Smooth muscle cell (in vitro differentiated cells): ENCODE data around the gene ZNF503. TPM values are rescaled to one million over a fixed set of nuclear protein-coding genes. Genes with fewer than 3 reads are reported as not detected.
A peak's percentile ranks its signal among the peaks of the same experiment; 100 is the strongest.

ENCODE experiments used
- DNase-seq: peaks from one replicate; lab custom pipeline; 2025; ENCODE audit not compliant: unreplicated experiment; lab: John Stamatoyannopoulos, UW
- H2AFZ ChIP-seq: fragments of 200-600 bp; sonication (generic); 2 replicates; pipeline ENCODE4 v1.6.0; 2016; ENCODE audit warnings: antibody characterized with exemption, low read depth, mild to moderate bottlenecking
- H3F3A ChIP-seq: fragments of 200-600 bp; sonication (generic); 2 replicates; pipeline ENCODE4 v1.6.0; 2017; ENCODE audit warnings: antibody characterized with exemption, low read depth
- H3K27ac ChIP-seq: fragments of 200-600 bp; sonication (generic); 2 replicates; pipeline ENCODE4 v1.5.1; 2016; ENCODE audit warnings: low read depth, mild to moderate bottlenecking
- H3K27me3 ChIP-seq: fragments of 200-600 bp; sonication (generic); 2 replicates; pipeline ENCODE4 v1.6.1; 2016; ENCODE audit warnings: low read depth, mild to moderate bottlenecking
- H3K36me3 ChIP-seq: fragments of 200-600 bp; sonication (generic); 2 replicates; pipeline ENCODE4 v1.5.1; 2016; ENCODE audit warnings: low read depth
- H3K4me1 ChIP-seq: fragments of 200-600 bp; sonication (generic); 2 replicates; pipeline ENCODE4 v1.5.1; 2016; ENCODE audit warnings: low read depth
- H3K4me2 ChIP-seq: fragments of 200-600 bp; sonication (generic); 2 replicates; pipeline ENCODE4 v1.6.0; 2016; ENCODE audit warnings: mild to moderate bottlenecking
- H3K4me3 ChIP-seq: fragments of 200-600 bp; sonication (generic); 2 replicates; pipeline ENCODE4 v1.5.1; 2016; ENCODE audit warnings: mild to moderate bottlenecking
- H3K79me2 ChIP-seq: fragments of 200-600 bp; sonication (generic); 2 replicates; pipeline ENCODE4 v1.6.0; 2016; ENCODE audit warnings: low read depth, mild to moderate bottlenecking
- H3K9ac ChIP-seq: fragments of 200-600 bp; sonication (generic); 2 replicates; pipeline ENCODE4 v1.6.0; 2016; ENCODE audit warnings: low read depth
- H3K9me3 ChIP-seq: fragments of 200-600 bp; sonication (generic); replicated peaks from 2 replicates; pipeline ENCODE4 v1.5.1; 2016; ENCODE audit warnings: low read depth
- H4K20me1 ChIP-seq: fragments of 200-600 bp; sonication (generic); 2 replicates; pipeline ENCODE4 v1.6.0; 2016; ENCODE audit warnings: low read depth
- WGBS: methylation state at CpG from one replicate; pipeline ENCODE4 v1.1.7; 2016; ENCODE audit warnings: low lambda C conversion rate; 5-methylcytosine and 5-hydroxymethylcytosine counted together
- polyA plus RNA-seq: library from polyadenylated mRNA; unstranded; fragments of >200 nt; fragmentation: Nextera tagmentation; extraction: Ambion mirVana; gene quantifications from 2 replicates; pipeline ENCODE4 v1.2.1, GENCODE V29; 2016
- total RNA-seq: library from RNA; depleted of rRNA; stranded (reverse); fragments of >200 nt; gene quantifications from 2 replicates; pipeline ENCODE4 v1.2.3, GENCODE V29; 2014
- TF ChIP-seq, protein P1 (sequence below): fragments of 200-600 bp; sonication (generic); IDR thresholded peaks from 2 replicates; pipeline ENCODE4 v1.5.1; 2017; ENCODE audit warnings: borderline replicate concordance, mild to moderate bottlenecking, antibody characterized with exemption; ENCODE audit not compliant: insufficient read depth, poor library complexity, severe bottlenecking

Gene ZNF503
- total and polyA plus RNA-seq, 2 experiments from 2014 or later = 6.8 to 11.8 TPM

DNA sequence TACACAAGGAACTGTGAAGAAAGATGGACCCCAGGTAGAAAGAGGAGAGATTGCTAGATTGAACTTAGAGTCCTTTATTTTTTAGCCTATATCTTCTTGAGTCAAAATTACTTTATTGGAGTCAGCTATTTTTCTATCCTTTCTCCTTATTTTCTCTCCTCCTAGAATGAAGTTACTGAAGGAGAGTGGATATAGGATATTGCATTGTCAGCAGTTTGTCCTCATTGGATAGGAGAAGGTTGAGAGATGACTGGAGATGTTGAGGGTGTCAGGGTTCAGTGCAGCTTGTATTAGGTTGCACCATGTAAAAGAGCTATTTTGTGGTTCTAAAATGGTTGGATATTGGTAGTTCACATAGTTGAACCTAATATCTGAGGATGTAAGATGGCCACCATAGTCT, 35.3 kb upstream of the ZNF503 start:
- Histone ChIP-seq H3F3A (peaks cover 8% of the 10 kb centered on the region), H3K4me2 (no peak overlapping the region), H3K4me1 (peaks cover 12% of the 10 kb centered on the region), H3K9me3 (no peaks in the 10 kb centered on the region), H3K9ac (no peak overlapping the region), H3K27me3 (peaks cover 2% of the 10 kb centered on the region), H4K20me1 (no peaks in the 10 kb centered on the region), H3K79me2 (no peaks in the 10 kb centered on the region), H3K27ac (no peak overlapping the region), H3K4me3 (no peak overlapping the region), H3K36me3 (no peaks in the 10 kb centered on the region), H2AFZ (no peak overlapping the region)
- no peak for DNase-seq
- TF ChIP-seq, protein P1, sequence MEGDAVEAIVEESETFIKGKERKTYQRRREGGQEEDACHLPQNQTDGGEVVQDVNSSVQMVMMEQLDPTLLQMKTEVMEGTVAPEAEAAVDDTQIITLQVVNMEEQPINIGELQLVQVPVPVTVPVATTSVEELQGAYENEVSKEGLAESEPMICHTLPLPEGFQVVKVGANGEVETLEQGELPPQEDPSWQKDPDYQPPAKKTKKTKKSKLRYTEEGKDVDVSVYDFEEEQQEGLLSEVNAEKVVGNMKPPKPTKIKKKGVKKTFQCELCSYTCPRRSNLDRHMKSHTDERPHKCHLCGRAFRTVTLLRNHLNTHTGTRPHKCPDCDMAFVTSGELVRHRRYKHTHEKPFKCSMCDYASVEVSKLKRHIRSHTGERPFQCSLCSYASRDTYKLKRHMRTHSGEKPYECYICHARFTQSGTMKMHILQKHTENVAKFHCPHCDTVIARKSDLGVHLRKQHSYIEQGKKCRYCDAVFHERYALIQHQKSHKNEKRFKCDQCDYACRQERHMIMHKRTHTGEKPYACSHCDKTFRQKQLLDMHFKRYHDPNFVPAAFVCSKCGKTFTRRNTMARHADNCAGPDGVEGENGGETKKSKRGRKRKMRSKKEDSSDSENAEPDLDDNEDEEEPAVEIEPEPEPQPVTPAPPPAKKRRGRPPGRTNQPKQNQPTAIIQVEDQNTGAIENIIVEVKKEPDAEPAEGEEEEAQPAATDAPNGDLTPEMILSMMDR = no peak

DNA sequence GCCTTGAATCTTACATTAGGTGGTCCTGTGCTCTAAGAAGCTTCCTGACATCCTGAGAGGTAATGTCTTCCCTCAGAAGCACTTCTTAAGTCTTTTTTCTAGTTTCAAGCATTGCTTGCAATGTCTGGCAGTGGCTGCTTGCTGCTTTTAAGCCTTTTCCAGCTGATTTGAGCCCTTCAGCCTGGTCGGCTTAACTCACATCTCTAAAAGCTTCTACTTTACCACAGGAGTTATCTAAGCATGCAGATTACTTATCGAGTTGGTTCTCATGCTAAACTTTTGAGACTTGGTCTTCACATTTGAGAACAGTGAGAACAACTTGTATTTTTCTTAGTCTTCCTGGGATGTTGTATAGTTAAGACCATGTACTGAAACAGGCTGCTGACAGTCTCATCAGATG, 33.7 kb upstream of the ZNF503 start:
- TF ChIP-seq, protein P1 = no peak
- H4K20me1 ChIP-seq = no peaks in the 10 kb centered on the region
- no peaks in the 10 kb centered on the region for H3K9me3 ChIP-seq
- no peaks in the 10 kb centered on the region for H3K79me2 ChIP-seq
- no peak for DNase-seq
- H3K4me1 ChIP-seq = peaks cover 20% of the 10 kb centered on the region
- no peak overlapping the region for H3K4me3 ChIP-seq
- H3K9ac ChIP-seq = no peak overlapping the region
- peaks cover 4% of the 10 kb centered on the region for H3K27me3 ChIP-seq
- peaks cover 8% of the 10 kb centered on the region for H3F3A ChIP-seq
- peak overlapping the region; percentile 69 for H3K4me2 ChIP-seq
- H2AFZ ChIP-seq = no peak overlapping the region
- peak overlapping the region; percentile 12 for H3K27ac ChIP-seq
- WGBS = 11% methylated on average over 2 of the region's 2 CpGs
- H3K36me3 ChIP-seq = no peaks in the 10 kb centered on the region

DNA sequence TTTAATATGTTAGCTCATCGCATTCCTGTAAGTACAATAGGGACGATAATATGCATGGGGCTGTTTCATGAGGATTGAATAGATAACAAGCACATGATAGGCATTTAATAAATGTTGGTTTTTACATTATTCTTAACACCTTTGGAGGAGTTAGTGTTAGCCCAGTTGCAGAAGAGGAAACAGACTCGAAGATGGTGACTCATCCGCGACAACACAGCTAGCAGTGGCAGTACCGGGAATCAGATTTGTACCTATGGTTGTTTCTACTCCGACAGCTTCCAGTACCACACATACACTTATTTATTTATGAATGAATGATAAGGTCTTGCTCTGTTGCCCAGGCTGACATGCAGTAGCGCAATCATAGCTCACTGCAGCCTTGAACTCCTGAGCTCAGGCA, 32.7 kb upstream of the ZNF503 start:
- Histone ChIP-seq H3K4me3 (no peak overlapping the region), H2AFZ (no peak overlapping the region), H3K27ac (no peak overlapping the region), H3F3A (peaks cover 8% of the 10 kb centered on the region), H4K20me1 (no peaks in the 10 kb centered on the region), H3K4me1 (peaks cover 25% of the 10 kb centered on the region), H3K9ac (no peak overlapping the region), H3K4me2 (peak overlapping the region; percentile 4), H3K27me3 (peaks cover 4% of the 10 kb centered on the region), H3K9me3 (no peaks in the 10 kb centered on the region), H3K36me3 (no peaks in the 10 kb centered on the region), H3K79me2 (no peaks in the 10 kb centered on the region)
- 58% methylated on average over 8 of the region's 8 CpGs for WGBS
- TF ChIP-seq, protein P1 = no peak
- DNase-seq = no peak

DNA sequence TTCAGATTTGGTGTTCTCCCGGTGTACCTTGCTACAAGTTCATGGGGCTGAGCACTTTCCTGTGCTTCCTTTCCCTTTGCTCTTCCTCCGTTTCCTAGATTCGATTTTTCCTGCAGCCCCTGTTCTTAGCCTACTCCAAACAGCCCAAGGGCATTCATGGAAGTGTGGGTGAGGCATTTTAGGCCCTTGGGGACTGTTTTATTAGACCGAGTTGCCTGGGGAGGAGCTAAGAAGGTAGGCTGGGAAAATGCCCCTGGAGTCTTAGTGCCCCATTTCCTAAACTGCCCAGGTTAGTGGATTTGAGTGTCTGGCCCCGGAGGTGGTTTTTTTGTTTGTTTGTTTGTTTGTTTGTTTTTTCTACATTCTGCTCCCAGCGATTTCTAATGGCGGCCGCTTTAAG, 31.7 kb upstream of the ZNF503 start:
- Histone ChIP-seq H3K4me2 (no peak overlapping the region), H3K4me1 (peaks cover 25% of the 10 kb centered on the region), H3K79me2 (no peaks in the 10 kb centered on the region), H3F3A (peaks cover 15% of the 10 kb centered on the region), H3K9me3 (no peaks in the 10 kb centered on the region), H2AFZ (no peak overlapping the region), H3K36me3 (no peaks in the 10 kb centered on the region), H3K4me3 (no peak overlapping the region), H3K9ac (no peak overlapping the region), H3K27me3 (peaks cover 4% of the 10 kb centered on the region), H4K20me1 (no peaks in the 10 kb centered on the region), H3K27ac (no peak overlapping the region)
- TF ChIP-seq, protein P1 = no peak
- DNase-seq = no peak
- 41% methylated on average over 8 of the region's 8 CpGs for WGBS
